ENCODE results near the gene ESR2.
A peak's percentile ranks its signal among the peaks of the same experiment; 100 is the strongest.
"Not testable (repeated sequence)": the region's sequence is repeated elsewhere in the genome, so short reads cannot be mapped to it uniquely, and the experiment has no call there.

ESR2 gene

GRCh38 chr14:64081174-64081746, 212.9 kb downstream of the ESR2 start:
- no peak for DNase-seq (ENCODE audit: low spot score)

DNA sequence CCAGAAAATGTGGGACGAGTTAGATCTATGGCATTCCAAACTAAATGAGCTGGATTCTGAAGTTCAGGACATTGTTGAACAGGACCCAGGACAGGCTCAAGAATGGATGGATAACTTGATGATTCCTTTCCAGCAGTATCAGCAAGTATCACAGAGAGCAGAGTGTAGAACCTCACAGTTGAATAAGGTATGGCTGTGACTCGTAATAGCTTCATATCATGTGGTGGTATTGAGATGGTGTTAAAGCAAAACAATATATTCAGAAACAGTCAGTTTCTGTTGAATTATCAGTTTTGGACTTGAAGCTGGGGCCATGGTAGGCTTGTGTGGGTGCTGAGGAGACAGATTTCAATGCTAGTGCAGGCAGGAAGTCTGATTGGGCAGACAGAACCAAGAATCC, 213.7 kb downstream of the ESR2 start:
- no peak for DNase-seq (ENCODE audit: low spot score)

GRCh38 chr14:64075613-64076005, 218.6 kb downstream of the ESR2 start:
- DNase-seq (ENCODE audit: low spot score) = no peak

DNA sequence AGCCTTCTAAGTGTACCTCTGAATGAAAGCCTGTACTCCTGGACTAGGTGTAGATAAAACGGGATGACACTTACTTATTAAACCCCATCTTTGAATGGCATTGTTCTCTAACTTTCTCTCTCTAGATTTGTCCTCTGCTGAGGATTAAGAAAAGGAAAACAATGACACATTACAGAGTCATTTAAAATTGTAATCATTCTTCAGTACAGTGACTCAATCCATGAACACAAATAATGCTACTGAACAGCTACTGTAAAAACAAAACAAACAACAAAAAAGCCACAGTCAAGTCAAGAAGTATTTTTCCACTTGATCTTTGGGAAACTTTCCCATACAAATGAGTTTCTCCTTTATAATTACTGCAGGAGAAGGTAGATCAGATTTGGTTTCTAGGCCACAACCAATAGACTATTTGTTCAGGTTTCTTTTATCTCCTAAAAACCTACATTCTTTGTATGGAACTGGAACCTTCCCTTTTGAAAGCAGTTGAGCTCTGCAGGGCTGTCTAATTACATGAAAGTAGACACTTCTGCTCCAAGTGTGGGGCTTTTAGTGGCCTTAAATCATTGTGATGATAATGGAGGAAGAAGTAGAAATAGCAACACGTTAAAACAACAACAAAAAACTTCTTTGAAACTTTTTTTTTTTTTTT, 219.1 kb downstream of the ESR2 start:
- peak; percentile 24 for DNase-seq (ENCODE audit: low spot score)

DNA sequence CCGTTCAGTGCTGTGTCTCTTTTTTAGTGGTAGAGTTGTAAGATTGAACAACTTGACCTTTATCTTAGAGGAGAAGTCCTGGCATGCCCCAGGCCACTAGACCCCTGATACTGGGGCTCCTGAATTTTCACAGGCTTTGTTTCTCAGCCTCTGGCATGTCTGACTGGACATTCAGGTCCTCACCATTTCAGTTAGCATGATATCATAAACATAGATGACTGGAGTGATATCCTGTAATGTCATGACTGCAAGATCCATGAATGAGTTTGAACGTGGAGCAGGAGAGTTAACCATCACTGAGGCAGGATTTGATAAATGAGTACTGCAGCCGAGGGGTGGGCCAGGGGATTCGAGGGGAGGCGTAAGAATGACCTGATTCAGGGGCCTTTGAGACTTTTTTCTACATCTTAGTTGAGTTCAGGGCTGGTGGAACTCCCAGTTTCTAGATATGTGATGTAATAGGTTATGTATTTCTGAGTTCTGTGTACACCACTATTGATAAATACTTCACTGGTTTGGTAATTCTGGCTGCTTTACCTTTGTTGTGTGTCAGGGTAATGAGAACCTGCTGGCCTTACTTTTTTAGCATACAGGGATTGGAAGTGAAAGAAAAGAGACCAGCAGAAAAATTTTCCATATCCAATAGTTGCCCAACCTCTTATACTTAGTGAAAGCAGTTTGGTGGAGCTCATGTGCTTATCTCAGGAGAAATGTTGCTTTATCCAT, 224.4 kb downstream of the ESR2 start:
- DNase-seq (ENCODE audit: low spot score) = no peak

- DNase-seq (ENCODE audit: low spot score) = no peak
Measured at GRCh38 chr14:64064447-64064846, 229.7 kb downstream of the ESR2 start.

DNA sequence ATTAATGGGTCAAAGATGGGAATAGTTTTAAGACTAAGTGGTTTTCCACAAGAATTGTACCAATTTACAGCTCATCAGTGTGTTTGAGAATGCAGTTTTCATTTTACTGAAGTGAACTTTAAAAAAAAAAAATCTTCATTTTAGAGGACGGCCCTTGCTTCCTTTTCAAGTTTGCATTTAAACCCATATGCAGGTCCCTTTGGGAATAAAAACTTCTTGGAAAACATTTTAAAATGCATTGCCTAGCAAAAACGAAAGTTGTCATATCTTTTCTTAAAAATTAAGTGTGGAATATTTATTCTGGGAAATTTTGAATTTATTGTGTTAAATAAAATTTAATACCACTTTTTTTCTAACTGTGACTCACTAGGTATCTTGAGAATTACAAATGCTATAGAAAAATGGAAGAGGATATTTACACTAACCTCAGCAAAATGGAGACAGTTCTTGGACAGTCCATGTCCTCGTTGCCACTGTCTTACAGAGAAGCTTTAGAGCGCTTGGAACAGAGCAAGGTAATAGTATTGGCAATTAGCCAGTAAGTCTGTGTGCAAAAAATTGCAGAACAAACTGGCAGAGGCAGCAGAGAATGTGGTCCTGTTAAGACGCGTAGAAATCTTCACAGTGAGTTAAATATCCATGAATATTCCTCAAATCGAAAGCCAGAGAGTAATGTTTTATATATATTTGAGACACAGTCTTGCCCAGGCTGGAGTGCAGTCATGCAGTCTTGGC, 231.6 kb downstream of the ESR2 start:
- DNase-seq (ENCODE audit: low spot score) = no peak

DNA sequence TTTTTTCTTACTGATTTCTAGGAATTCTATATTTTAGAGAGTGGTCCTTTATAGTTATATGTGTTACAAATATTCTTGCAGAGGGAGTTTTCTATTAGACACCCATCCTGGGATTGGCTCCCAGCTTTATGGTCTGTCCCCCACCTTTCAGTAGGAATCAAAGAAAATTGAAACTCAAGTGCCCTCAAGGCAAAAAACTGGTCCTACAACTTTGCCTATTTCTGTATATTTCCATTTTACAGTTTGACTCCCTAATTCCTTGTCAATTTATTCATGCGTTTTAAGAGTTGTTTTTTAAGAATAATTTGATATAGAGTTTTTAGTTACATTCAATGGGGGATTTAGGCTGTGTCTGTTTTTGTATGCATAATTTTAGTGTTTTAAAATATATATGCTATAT, 232.5 kb downstream of the ESR2 start:
- DNase-seq (ENCODE audit: low spot score) = no peak

DNA sequence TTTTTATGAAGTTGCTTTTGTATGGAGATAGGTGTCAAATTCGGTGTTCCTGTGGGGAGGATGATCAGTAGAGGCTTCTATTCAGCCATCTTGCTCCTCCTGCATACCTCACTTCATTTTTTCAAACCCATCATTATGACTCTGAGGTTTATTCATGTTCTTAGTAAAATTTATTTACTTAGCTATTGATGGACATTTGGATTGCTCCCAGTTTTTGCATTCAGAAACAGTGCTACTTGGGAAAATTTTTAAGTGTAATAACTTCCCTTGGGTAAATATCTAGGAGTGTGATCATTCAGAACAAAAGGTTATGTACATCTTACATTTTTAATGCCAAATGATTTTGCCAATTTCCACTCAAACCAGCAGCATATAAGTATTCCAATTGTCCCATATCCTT, 233.1 kb downstream of the ESR2 start:
- no peak for DNase-seq (ENCODE audit: low spot score)

- DNase-seq (ENCODE audit: low spot score) = no peak
Measured at GRCh38 chr14:64060648-64061096, 233.5 kb downstream of the ESR2 start.

DNA sequence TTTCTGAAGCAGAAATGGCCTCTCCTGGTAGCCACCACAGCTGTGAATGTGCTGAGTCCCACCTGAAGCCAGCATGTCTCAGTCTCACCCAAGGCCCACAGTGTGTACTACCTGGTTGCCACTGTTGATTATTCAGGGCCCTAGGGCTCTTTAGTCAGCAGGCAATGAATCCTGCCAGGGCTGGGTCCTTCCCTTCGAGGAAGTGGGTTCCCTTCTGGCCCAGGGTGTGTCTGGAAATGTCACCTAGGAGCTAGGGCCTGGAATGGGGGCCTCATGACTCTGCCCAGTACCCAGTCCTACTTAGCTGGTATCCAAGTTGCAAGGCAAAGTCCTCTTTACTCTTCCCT, 234.0 kb downstream of the ESR2 start:
- DNase-seq (ENCODE audit: low spot score) = no peak

DNA sequence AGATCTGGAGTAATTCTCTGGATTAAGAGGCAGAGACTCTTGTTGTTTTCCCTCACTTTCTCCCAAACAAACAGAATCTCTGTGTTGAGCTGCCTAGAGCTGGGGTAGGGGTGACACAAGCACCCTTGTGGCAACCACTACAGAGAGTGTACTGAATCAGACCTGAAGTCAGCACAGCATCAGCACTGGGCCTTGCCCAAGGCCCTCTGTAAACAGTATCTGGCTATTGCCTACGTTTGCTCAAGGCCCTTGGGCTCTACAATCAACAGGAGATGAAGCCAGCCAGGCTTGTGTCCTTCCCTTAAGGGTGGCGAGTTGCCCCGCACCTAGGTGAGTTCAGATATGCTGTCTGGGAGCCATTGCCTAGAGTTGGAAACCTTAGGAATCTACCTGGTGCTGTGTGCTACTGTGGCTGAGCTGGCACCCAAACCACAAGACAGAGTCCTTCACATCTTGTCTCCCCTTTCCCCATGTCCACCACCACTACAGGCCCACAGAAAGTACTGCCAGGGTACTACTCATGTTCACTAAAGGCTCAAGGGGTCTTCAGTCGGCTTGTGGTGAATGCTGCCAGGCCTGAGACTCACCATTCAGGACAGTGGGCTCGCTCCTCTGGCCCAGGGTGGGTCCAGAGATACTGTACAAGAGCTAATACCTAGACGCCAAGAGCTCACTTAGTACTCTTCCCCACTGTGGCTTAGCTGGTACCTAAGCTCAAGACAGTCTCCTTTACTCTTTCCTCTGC, 234.5 kb downstream of the ESR2 start:
- DNase-seq (ENCODE audit: low spot score) = no peak

- no peak for DNase-seq (ENCODE audit: low spot score)
Measured at GRCh38 chr14:64053694-64054669, 240.2 kb downstream of the ESR2 start.

- DNase-seq (ENCODE audit: low spot score) = no peak
Measured at GRCh38 chr14:64049616-64050381, 244.4 kb downstream of the ESR2 start.

DNA sequence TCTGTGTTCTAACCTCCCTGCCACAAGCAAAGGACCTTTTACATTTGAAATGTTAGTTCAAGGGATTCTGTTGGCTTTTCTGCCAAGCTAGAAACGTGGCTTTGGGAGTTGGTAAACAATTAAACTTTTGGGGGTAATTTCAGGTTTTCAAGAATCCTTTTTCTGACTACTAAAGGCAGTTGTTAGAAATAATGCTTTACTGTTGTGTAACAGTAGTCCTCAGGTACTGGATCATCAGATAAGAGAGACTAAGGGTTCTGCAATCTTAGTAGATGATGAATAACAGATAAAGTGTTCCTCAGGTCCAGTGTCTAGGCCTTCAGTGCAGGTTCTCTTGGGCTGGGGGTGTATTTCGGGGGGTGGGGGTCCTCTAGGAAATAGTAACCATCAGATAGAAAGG, 249.1 kb downstream of the ESR2 start:
- no peak for DNase-seq (ENCODE audit: low spot score)

GRCh38 chr14:64043296-64043695, 250.9 kb downstream of the ESR2 start:
- DNase-seq (ENCODE audit: low spot score) = not testable (repeated sequence)

DNA sequence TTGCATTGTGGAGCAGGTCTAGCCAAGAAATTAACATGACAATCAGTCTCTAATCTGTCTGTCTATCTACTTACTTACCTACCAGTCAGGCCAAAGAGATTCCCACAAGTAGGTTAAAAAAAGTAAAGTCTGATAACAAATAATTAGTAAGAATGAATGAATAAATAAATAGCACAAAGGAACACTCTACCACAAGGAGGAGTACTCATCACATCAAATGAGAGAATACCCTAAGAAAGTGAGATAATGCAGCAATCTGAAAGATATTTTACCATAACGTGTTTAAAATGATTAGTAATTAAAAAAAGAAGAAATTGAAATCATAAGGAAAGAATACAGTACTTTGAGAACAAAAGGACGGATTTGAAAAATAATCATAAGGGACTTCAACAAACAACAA, 254.1 kb downstream of the ESR2 start:
- peak; percentile 41 for DNase-seq (ENCODE audit: low spot score)

GRCh38 chr14:64038841-64039542, 255.2 kb downstream of the ESR2 start:
- DNase-seq (ENCODE audit: low spot score) = peak; percentile 7

Measured in GM03348 (cell line).